Measurements from ENCODE around the gene NKAPL. TPM values are rescaled to one million over a fixed set of nuclear protein-coding genes. Genes with fewer than 3 reads are reported as not detected.

The NKAPL gene
- total and polyA plus RNA-seq, 10 of the 15 experiments (the other 5 are each of a cell fraction or from before 2014, with no cell fraction given), result 0.10 to 0.48 (median 0.19) TPM; not detected in 1

GRCh38 chr6:28220257-28221133 is 38.6 kb upstream of the NKAPL start (continued):
- no peak for TF ChIP-seq ZBTB11 (CRISPR knock-in tag; IDR thresholded peaks at IDR 0.05)
- no peak for TF ChIP-seq EED (IDR thresholded peaks at IDR 0.05; ENCODE audit: low read depth)
- TF ChIP-seq ATF3 (IDR thresholded peaks at IDR 0.05; ENCODE audit: borderline replicate concordance, extremely low read depth, low read depth, low read length), result no peak
- no peak for TF ChIP-seq NBN (IDR thresholded peaks at IDR 0.05)
- TF ChIP-seq TCF3 (IDR thresholded peaks at IDR 0.05; ENCODE audit: borderline replicate concordance, insufficient read depth, low read depth, low read length), result no peak
